22Rv1 (cell line): ENCODE measurements around the gene SBF2.

ENCODE experiments used
- ZFX ChIP-seq: fragments of 450-650 bp; IDR thresholded peaks from 2 replicates; pipeline ENCODE4 v1.6.1; 2017; ENCODE audit warnings: antibody characterized with exemption, borderline replicate concordance
- TF ChIP-seq, protein P1 (sequence below): fragments of 450-650 bp; IDR thresholded peaks from 2 replicates; pipeline ENCODE4 v1.5.1; 2017; ENCODE audit warnings: mild to moderate bottlenecking

DNA sequence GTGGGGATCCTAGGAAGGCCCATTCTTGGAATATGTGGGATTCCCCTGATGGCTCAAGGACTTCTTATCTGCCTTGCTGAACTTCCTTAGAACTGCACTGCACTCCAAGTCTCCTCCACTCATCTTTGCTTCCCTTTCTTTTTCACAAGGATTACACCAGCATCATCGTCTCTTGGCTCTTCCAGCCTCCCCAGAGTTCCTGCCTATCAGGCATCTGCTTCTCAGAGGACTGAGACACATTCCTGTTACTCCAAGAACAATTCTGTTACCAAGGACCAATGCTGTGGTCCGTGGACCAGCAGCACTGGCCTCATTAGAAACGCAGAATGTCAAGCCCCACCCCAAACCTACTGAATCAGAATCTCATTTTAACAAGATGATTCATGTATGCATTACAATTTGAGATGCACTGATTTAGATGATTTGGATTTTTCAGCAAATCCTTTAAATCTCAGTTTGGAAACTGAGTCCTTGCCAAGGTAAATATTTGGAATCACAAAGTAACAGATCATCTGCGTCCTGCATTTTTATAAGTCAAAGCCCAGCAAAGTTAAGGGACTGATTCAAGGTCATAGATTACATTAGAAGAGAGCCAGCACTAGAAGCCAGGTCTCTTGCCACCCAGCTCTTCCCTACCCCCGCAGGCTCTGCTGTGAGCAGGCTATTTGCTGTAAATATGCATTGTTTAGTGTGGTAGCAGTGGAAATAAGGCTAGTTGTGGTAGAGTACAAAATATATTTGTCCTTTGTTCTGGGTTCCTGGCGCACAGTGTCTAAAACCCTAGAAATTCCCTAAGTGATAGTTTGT, 519.2 kb downstream of the SBF2 start:
- TF ChIP-seq, protein P1, sequence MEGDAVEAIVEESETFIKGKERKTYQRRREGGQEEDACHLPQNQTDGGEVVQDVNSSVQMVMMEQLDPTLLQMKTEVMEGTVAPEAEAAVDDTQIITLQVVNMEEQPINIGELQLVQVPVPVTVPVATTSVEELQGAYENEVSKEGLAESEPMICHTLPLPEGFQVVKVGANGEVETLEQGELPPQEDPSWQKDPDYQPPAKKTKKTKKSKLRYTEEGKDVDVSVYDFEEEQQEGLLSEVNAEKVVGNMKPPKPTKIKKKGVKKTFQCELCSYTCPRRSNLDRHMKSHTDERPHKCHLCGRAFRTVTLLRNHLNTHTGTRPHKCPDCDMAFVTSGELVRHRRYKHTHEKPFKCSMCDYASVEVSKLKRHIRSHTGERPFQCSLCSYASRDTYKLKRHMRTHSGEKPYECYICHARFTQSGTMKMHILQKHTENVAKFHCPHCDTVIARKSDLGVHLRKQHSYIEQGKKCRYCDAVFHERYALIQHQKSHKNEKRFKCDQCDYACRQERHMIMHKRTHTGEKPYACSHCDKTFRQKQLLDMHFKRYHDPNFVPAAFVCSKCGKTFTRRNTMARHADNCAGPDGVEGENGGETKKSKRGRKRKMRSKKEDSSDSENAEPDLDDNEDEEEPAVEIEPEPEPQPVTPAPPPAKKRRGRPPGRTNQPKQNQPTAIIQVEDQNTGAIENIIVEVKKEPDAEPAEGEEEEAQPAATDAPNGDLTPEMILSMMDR: no peak
- TF ChIP-seq ZFX: no peak
